ENCODE results near the gene PELO. TPM values are rescaled to one million over a fixed set of nuclear protein-coding genes. Genes with fewer than 3 reads are reported as not detected.

Gene PELO
- total and polyA plus RNA-seq, 9 of the 15 experiments (the other 6 are each of a cell fraction or from before 2014, with no cell fraction given) = 5.8 to 14.6 (median 9.6) TPM

- no peaks in the 10 kb centered on the region for H3K36me3 ChIP-seq (ENCODE audit: control insufficient read depth, insufficient read depth, low read length)
- no peak overlapping the region for H3K27ac ChIP-seq (ENCODE audit: extremely low read depth, low read depth, low read length)
- H3K9me3 ChIP-seq (replicated peaks; ENCODE audit: control insufficient read depth, insufficient read depth, low read depth, low read length) = no peaks in the 10 kb centered on the region
- H3K9me1 ChIP-seq (ENCODE audit: control insufficient read depth, insufficient read depth, low read length) = no peaks in the 10 kb centered on the region
- ChIA-PET CTCF (ENCODE audit: low intra/inter-chr PET ratio) (no interaction called here), POLR2A (interaction anchor here (0.6 to 1.0 kb wide), 2 partner anchors 12 to 26 kb away, joined by 3 read pairs; no protein-coding TSS in a partner anchor)
- intact Hi-C loops (cut with micrococcal nuclease) = no loop called here
- peaks cover 0 to 2% of the 10 kb centered on the region in 2 experiments; a peak in 3 of 5 replicates for H3K27me3 ChIP-seq (ENCODE audit: control insufficient read depth in 2 of 2, insufficient read depth in 2 of 2, low read length in 2 of 2)
- no peak overlapping the region for H3K9ac ChIP-seq (ENCODE audit: insufficient read depth in 1 of 2, low read depth in 2 of 2, low read length in 2 of 2)
- no TSS peak for BruUV-seq (replicated peaks)
- H3K4me3 ChIP-seq = no peak overlapping the region
- no peaks in the 10 kb centered on the region for H3K4me1 ChIP-seq (replicated peaks in 1 of 2; ENCODE audit: control insufficient read depth in 2 of 2, insufficient read depth in 2 of 2, low read length in 2 of 2)
- H2AFZ ChIP-seq (ENCODE audit: low read depth, low read length) = no peak overlapping the region
- H3K4me2 ChIP-seq (ENCODE audit: insufficient read depth, low read length) = no peak overlapping the region
- H4K20me1 ChIP-seq (replicated peaks; ENCODE audit: control insufficient read depth, insufficient read depth, low read length) = no peaks in the 10 kb centered on the region
- FAIRE-seq (no peak), DNase-seq (ENCODE audit: extremely low read depth in 1 of 4, low spot score in 3 of 4) (no peak), ATAC-seq (no peak)
- in situ Hi-C loops (cut with MboI) = no loop called here
- H3K79me2 ChIP-seq (ENCODE audit: control insufficient read depth, insufficient read depth, low read length) = no peaks in the 10 kb centered on the region
- WGBS (ENCODE audit: insufficient coverage, low coverage, missing lambda C conversion rate) = 10% methylated on average over 2 of the region's 2 CpGs
- TF ChIP-seq TAF15 (IDR thresholded peaks at IDR 0.05; ENCODE audit: low read depth, low read length) = no peak
- TF ChIP-seq BHLHE40 (IDR thresholded peaks at IDR 0.05; ENCODE audit: low read length) = no peak
- TF ChIP-seq IRF1 (CRISPR knock-in tag; IDR thresholded peaks at IDR 0.05; ENCODE audit: borderline replicate concordance) = no peak
- no peak for TF ChIP-seq TCFL5 (CRISPR knock-in tag; conservative IDR thresholded peaks at IDR 0.05)
- TF ChIP-seq CBFA2T3 (IDR thresholded peaks at IDR 0.05) = no peak
- no peak for TF ChIP-seq ZNF324 (CRISPR knock-in tag; IDR thresholded peaks at IDR 0.05)
- TF ChIP-seq NKRF (IDR thresholded peaks at IDR 0.05; ENCODE audit: borderline replicate concordance) = no peak
- no peak for TF ChIP-seq MAX (CRISPR knock-in tag; IDR thresholded peaks at IDR 0.05)
- TF ChIP-seq SP2 (IDR thresholded peaks at IDR 0.05; ENCODE audit: extremely low read depth, low read depth, low read length, poor library complexity, severe bottlenecking) = no peak
- TF ChIP-seq KDM2B (CRISPR knock-in tag; IDR thresholded peaks at IDR 0.05) = no peak
- no peak for TF ChIP-seq HMGN3 (IDR thresholded peaks at IDR 0.05; ENCODE audit: borderline replicate concordance, extremely low read depth, insufficient read length, low read depth, low read length)
- TF ChIP-seq SMARCB1 (IDR thresholded peaks at IDR 0.05; ENCODE audit: insufficient read length, low read depth) = no peak
- no peak for TF ChIP-seq U2AF1 (optimal IDR thresholded peaks at IDR 0.05; ENCODE audit: low read depth, low read length)
- no peak for TF ChIP-seq POLR2AphosphoS5 (IDR thresholded peaks at IDR 0.05; ENCODE audit: control insufficient read depth, insufficient read depth, low read depth, low read length)
- no peak for TF ChIP-seq CBX2 (IDR thresholded peaks at IDR 0.05; ENCODE audit: insufficient read depth, low read length, poor library complexity, severe bottlenecking)
These were observed 33.7 kb upstream of the PELO start for GRCh38 chr5:52754051-52754450.
